Coronary artery (tissue), 2 donors: ENCODE results near the gene NBAS.
"Not testable (repeated sequence)": the region's sequence is repeated elsewhere in the genome, so short reads cannot be mapped to it uniquely, and the experiment has no call there.

Experiments used
- DNase-seq: peaks from one replicate; pipeline ENCODE4 v3.0.0-alpha.2; 2017; ENCODE audit warnings: low spot score
- H3K27ac ChIP-seq, 2 donors: fragments of 200-600 bp; sonication (generic); one replicate each; pipeline ENCODE4 v1.5.1; 2016 to 2019
- H3K4me3 ChIP-seq: fragments of 200-600 bp; sonication (generic); 2 replicates; pipeline ENCODE4 v1.5.1; 2016; ENCODE audit warnings: mild to moderate bottlenecking, moderate library complexity
- CTCF ChIP-seq: fragments of 200-600 bp; sonication (generic); IDR thresholded peaks from one replicate; pipeline ENCODE4 v1.5.1; 2019; ENCODE audit warnings: antibody characterized with exemption

The NBAS gene

GRCh38 chr2:15263976-15264685 is 297.0 kb downstream of the NBAS start:
- H3K4me3 ChIP-seq: no peak overlapping the region
- DNase-seq: no peak
- H3K27ac ChIP-seq: no peak overlapping the region
- TF ChIP-seq CTCF: no peak

GRCh38 chr2:15262792-15263191 is 298.3 kb downstream of the NBAS start:
- Histone ChIP-seq H3K27ac (no peak overlapping the region), H3K4me3 (no peak overlapping the region)
- no peak for TF ChIP-seq CTCF
- DNase-seq: no peak

DNA sequence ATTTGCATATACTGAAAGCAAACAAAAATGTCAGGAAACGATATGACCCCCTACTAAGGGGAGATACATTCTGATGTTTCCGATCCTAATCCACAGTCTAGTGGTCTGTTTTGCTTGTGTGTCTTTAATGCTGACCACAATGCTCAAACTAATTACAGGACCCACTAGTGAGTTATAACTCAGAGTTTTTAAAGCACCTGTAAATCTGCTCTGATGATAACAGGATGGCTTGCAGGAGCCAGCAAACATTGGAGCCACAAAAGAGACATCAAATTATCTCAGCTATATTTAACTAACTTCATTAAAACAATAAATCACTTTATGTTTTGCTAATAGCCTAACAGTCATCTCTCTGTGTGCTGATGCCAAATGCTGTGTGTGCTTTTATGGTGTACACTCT is 300.3 kb downstream of the NBAS start:
- TF ChIP-seq CTCF: no peak
- no peak for DNase-seq
- H3K27ac ChIP-seq: no peak overlapping the region
- no peak overlapping the region for H3K4me3 ChIP-seq

GRCh38 chr2:15260196-15260595 is 300.9 kb downstream of the NBAS start:
- Histone ChIP-seq H3K4me3 (no peak overlapping the region), H3K27ac (no peak overlapping the region)
- no peak for DNase-seq
- TF ChIP-seq CTCF: no peak

DNA sequence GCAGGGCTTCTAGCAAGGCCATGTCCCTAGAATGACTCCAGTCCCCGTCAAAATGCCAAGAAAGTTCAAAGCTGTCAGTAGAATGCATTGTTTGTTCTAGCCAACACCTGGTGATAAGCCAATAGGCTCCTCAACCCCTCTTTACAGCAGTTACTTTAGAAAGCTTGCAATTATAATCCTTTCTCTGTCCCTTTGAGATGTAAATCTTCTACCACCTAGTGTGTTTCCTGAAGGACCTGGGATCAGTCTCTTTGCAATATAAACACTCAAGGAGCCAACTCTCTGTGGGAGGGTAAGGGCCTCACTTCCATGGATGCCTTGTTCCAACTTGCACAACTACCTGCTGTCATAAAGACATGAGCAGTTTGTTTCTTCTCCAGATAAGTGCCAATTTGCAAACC is 301.8 kb downstream of the NBAS start:
- DNase-seq: no peak
- H3K4me3 ChIP-seq: no peak overlapping the region
- TF ChIP-seq CTCF: no peak
- H3K27ac ChIP-seq: no peak overlapping the region

DNA sequence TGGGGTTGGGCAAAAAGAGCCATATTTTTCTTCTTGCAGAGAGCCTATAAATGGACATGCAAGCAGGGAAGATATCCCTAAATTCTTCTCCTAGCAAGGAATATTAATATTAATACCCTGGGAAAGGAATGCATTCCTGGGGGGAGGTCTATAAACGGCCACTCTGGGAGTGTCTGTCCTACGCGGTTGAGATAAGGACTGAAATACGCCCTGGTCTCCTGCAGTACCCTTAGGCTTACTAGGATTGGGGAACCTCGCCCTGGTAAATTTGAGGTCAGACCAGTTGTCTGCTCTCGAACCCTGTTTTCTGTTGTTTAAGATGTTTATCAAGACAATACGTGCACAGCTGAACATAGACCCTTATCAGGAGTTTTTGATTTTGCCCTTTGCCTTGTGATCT is 302.7 kb downstream of the NBAS start:
- DNase-seq, H3K27ac ChIP-seq, H3K4me3 ChIP-seq: not testable (repeated sequence)

- Histone ChIP-seq H3K4me3 (no peak overlapping the region), H3K27ac (no peak overlapping the region)
- TF ChIP-seq CTCF: no peak
- no peak for DNase-seq
Observed at GRCh38 chr2:15253835-15254286, 307.3 kb downstream of the NBAS start.
